IPS-18c (cell line): ENCODE measurements around the gene ZFAND6.

Experiments
- H3K4me3 ChIP-seq: 2 replicates; pipeline ENCODE4 v1.7.0; 2013; ENCODE audit warnings: low read depth, mild to moderate bottlenecking, low read length, moderate library complexity; ENCODE audit not compliant: insufficient read depth
- H3K9me3 ChIP-seq: one replicate; pipeline ENCODE4 v1.6.1; 2013; ENCODE audit warnings: mild to moderate bottlenecking, low read length, moderate library complexity; ENCODE audit not compliant: control insufficient read depth, insufficient read depth

The ZFAND6 gene

GRCh38 chr15:80169768-80170357 is 110.4 kb downstream of the ZFAND6 start:
- no peak overlapping the region for H3K4me3 ChIP-seq
- H3K9me3 ChIP-seq = no peaks in the 10 kb centered on the region

- no peak overlapping the region for H3K4me3 ChIP-seq
- H3K9me3 ChIP-seq = no peaks in the 10 kb centered on the region
These were observed 111.1 kb downstream of the ZFAND6 start for GRCh38 chr15:80170596-80170995.

- no peaks in the 10 kb centered on the region for H3K9me3 ChIP-seq
- no peak overlapping the region for H3K4me3 ChIP-seq
These were observed 112.3 kb downstream of the ZFAND6 start for GRCh38 chr15:80171787-80172186.

- Histone ChIP-seq H3K9me3 (no peaks in the 10 kb centered on the region), H3K4me3 (no peak overlapping the region)
These were observed 112.9 kb downstream of the ZFAND6 start for GRCh38 chr15:80172401-80172800.

- no peaks in the 10 kb centered on the region for H3K9me3 ChIP-seq
These were observed 113.7 kb downstream of the ZFAND6 start for GRCh38 chr15:80173022-80173759.

GRCh38 chr15:80174017-80174746 is 114.7 kb downstream of the ZFAND6 start:
- no peak overlapping the region for H3K4me3 ChIP-seq

More at GRCh38 chr15:80173022-80173759, 113.7 kb downstream of the ZFAND6 start:
- no peak overlapping the region for H3K4me3 ChIP-seq

GRCh38 chr15:80175436-80175835 is 116.0 kb downstream of the ZFAND6 start:
- Histone ChIP-seq H3K9me3 (no peaks in the 10 kb centered on the region), H3K4me3 (no peak overlapping the region)

More at GRCh38 chr15:80174017-80174746, 114.7 kb downstream of the ZFAND6 start:
- H3K9me3 ChIP-seq = no peaks in the 10 kb centered on the region

- Histone ChIP-seq H3K9me3 (no peaks in the 10 kb centered on the region), H3K4me3 (no peak overlapping the region)
These were observed 117.0 kb downstream of the ZFAND6 start for GRCh38 chr15:80176443-80176842.

GRCh38 chr15:80177156-80177555 is 117.7 kb downstream of the ZFAND6 start:
- Histone ChIP-seq H3K9me3 (peaks cover 2% of the 10 kb centered on the region), H3K4me3 (no peak overlapping the region)

- Histone ChIP-seq H3K9me3 (peaks cover 2% of the 10 kb centered on the region), H3K4me3 (no peak overlapping the region)
These were observed 119.7 kb downstream of the ZFAND6 start for GRCh38 chr15:80179025-80179759.

GRCh38 chr15:80179935-80180334 is 120.5 kb downstream of the ZFAND6 start:
- no peak overlapping the region for H3K4me3 ChIP-seq
- peaks cover 2% of the 10 kb centered on the region for H3K9me3 ChIP-seq

GRCh38 chr15:80180468-80180867 is 121.0 kb downstream of the ZFAND6 start:
- H3K9me3 ChIP-seq = peaks cover 2% of the 10 kb centered on the region
- no peak overlapping the region for H3K4me3 ChIP-seq

- no peak overlapping the region for H3K4me3 ChIP-seq
- H3K9me3 ChIP-seq = peaks cover 2% of the 10 kb centered on the region
These were observed 121.5 kb downstream of the ZFAND6 start for GRCh38 chr15:80180986-80181385.

GRCh38 chr15:80182611-80183261 is 123.3 kb downstream of the ZFAND6 start:
- Histone ChIP-seq H3K4me3 (no peak overlapping the region), H3K9me3 (peaks cover 2% of the 10 kb centered on the region)

GRCh38 chr15:80183306-80183705 is 123.8 kb downstream of the ZFAND6 start:
- H3K4me3 ChIP-seq = no peak overlapping the region

GRCh38 chr15:80183886-80184285 is 124.4 kb downstream of the ZFAND6 start:
- H3K9me3 ChIP-seq = peaks cover 2% of the 10 kb centered on the region
- H3K4me3 ChIP-seq = no peak overlapping the region

More at GRCh38 chr15:80183306-80183705, 123.8 kb downstream of the ZFAND6 start:
- H3K9me3 ChIP-seq = peaks cover 2% of the 10 kb centered on the region

- H3K9me3 ChIP-seq = peaks cover 2% of the 10 kb centered on the region
These were observed 125.1 kb downstream of the ZFAND6 start for GRCh38 chr15:80184554-80184953.

More at GRCh38 chr15:80184554-80184953, 125.1 kb downstream of the ZFAND6 start:
- H3K4me3 ChIP-seq = no peak overlapping the region
